Body of pancreas (tissue), 4 donors: ENCODE results near the gene MICU1. TPM values are rescaled to one million over a fixed set of nuclear protein-coding genes. Genes with fewer than 3 reads are reported as not detected.

ENCODE experiments used
- ATAC-seq: fragments of 150-250 bp; one replicate; pipeline ENCODE4 v1.9.1; 2016
- DNase-seq, 4 donors: peaks; one replicate each; pipeline ENCODE4 v3.0.0-alpha.2; 2019
- H3K27ac ChIP-seq, 4 donors: fragments of 200-600 bp; sonication (generic); 1 replicate in 3 of 4; 2 replicates in 1 of 4; pipeline versions ENCODE4 v1.5.1 to v1.6.1; 2016 to 2019; ENCODE audit warnings: mild to moderate bottlenecking in 1 of 4, mixed read lengths in 1 of 4, moderate library complexity in 1 of 4
- H3K27me3 ChIP-seq, 2 donors: fragments of 200-600 bp; sonication (generic); one replicate each; pipeline ENCODE4 v1.6.0; 2016; ENCODE audit warnings: mild to moderate bottlenecking in 1 of 2
- H3K36me3 ChIP-seq, 2 donors: fragments of 200-600 bp; sonication (generic); replicated peaks in 1 of 2; 2 replicates each; pipeline ENCODE4 v1.5.1; 2016; ENCODE audit warnings: low read depth in 2 of 2; ENCODE audit not compliant: insufficient read depth in 1 of 2
- H3K4me1 ChIP-seq: fragments of 200-600 bp; sonication (generic); one replicate; pipeline ENCODE4 v1.6.0; 2016
- H3K4me3 ChIP-seq, 2 donors: fragments of 200-600 bp; sonication (generic); 1 replicate in 1 of 2; 2 replicates in 1 of 2; pipeline ENCODE4 v1.5.1; 2016 to 2019
- H3K9me3 ChIP-seq, 3 donors: fragments of 200-600 bp; sonication (generic); 1 replicate in 2 of 3; 2 replicates in 1 of 3; pipeline ENCODE4 v1.5.1; 2016
- CTCF ChIP-seq, 7 experiments: fragments of 450-650 bp in 4 of 7; fragments of 200-600 bp in 3 of 7; sonication (generic) in 3 of 7; IDR thresholded peaks; one replicate each; pipeline ENCODE4 v1.5.1; 2016 to 2019; ENCODE audit warnings: antibody characterized with exemption in 7 of 7
- POLR2A ChIP-seq, 3 donors: fragments of 450-650 bp; IDR thresholded peaks; one replicate each; pipeline ENCODE4 v1.6.1; 2016; ENCODE audit warnings: antibody characterized with exemption in 3 of 3, mild to moderate bottlenecking in 2 of 3
- WGBS, 2 donors: methylation state at CpG; one replicate each; pipeline ENCODE4 v1.1.5; 2017; 5-methylcytosine and 5-hydroxymethylcytosine counted together
- intact Hi-C: fragments of 100-400 bp; cut with DNase I; formaldehyde crosslinking; loops from one replicate; pipeline ENCODE4 v1.15.1; 2023
- total RNA-seq, 2 donors: library from RNA; depleted of rRNA; stranded (reverse); fragments of >200 nt; gene quantifications; one replicate each; pipeline ENCODE4 v1.1.0, GENCODE V29; 2016

Gene MICU1
- total RNA-seq, 2 donors from 2014 or later = 14.0 to 23.1 TPM

GRCh38 chr10:72542396-72542815, 83.5 kb downstream of the MICU1 start:
- no peaks in the 10 kb centered on the region for H3K4me1 ChIP-seq
- H3K36me3 ChIP-seq = no peaks in the 10 kb centered on the region
- intact Hi-C loops = no loop called here
- H3K27me3 ChIP-seq = no peaks in the 10 kb centered on the region
- H3K9me3 ChIP-seq = peaks cover 0 to 11% (median 0%) of the 10 kb centered on the region in 3 donors
- no peak overlapping the region for H3K27ac ChIP-seq
- no peak overlapping the region for H3K4me3 ChIP-seq
- DNase-seq (no peak), ATAC-seq (no peak)
- TF ChIP-seq CTCF (IDR thresholded peaks at IDR 0.05) = no peak
- no peak for TF ChIP-seq POLR2A (IDR thresholded peaks at IDR 0.05)
- 97 to 98% methylated on average over 4 to 8 of the region's 8 CpGs for WGBS, 2 donors

GRCh38 chr10:72541337-72541736, 84.5 kb downstream of the MICU1 start:
- ATAC-seq (no peak), DNase-seq (no peak)
- Histone ChIP-seq H3K4me1 (no peaks in the 10 kb centered on the region), H3K4me3 (no peak overlapping the region), H3K36me3 (no peaks in the 10 kb centered on the region), H3K27ac (no peak overlapping the region), H3K27me3 (no peaks in the 10 kb centered on the region), H3K9me3 (peaks cover 0 to 11% (median 0%) of the 10 kb centered on the region in 3 donors)
- intact Hi-C loops = no loop called here
- TF ChIP-seq CTCF (IDR thresholded peaks at IDR 0.05) (no peak), POLR2A (IDR thresholded peaks at IDR 0.05) (no peak)

- Histone ChIP-seq H3K27ac (no peak overlapping the region), H3K4me3 (no peak overlapping the region), H3K27me3 (no peaks in the 10 kb centered on the region), H3K4me1 (no peaks in the 10 kb centered on the region), H3K9me3 (peaks cover 0 to 11% (median 0%) of the 10 kb centered on the region in 3 donors), H3K36me3 (no peaks in the 10 kb centered on the region)
- TF ChIP-seq CTCF (IDR thresholded peaks at IDR 0.05) = no peak
- no peak for TF ChIP-seq POLR2A (IDR thresholded peaks at IDR 0.05)
- intact Hi-C loops = no loop called here
- ATAC-seq (no peak), DNase-seq (no peak)
- 96 to 100% methylated on average over 2 of the region's 2 CpGs for WGBS, 2 donors
These were observed 85.6 kb downstream of the MICU1 start for GRCh38 chr10:72540193-72540807.

GRCh38 chr10:72539137-72539536, 86.7 kb downstream of the MICU1 start:
- H3K9me3 ChIP-seq = peaks cover 0 to 11% (median 0%) of the 10 kb centered on the region in 3 donors
- 89 to 92% methylated on average over 1 of the region's 1 CpG for WGBS, 2 donors

More at GRCh38 chr10:72539137-72539536, 86.7 kb downstream of the MICU1 start:
- Histone ChIP-seq H3K4me3 (no peak overlapping the region), H3K36me3 (no peaks in the 10 kb centered on the region), H3K4me1 (no peaks in the 10 kb centered on the region), H3K27me3 (no peaks in the 10 kb centered on the region), H3K27ac (no peak overlapping the region)
- DNase-seq = no peak
- no peak for ATAC-seq
- intact Hi-C loops = no loop called here
- TF ChIP-seq POLR2A (IDR thresholded peaks at IDR 0.05) (no peak), CTCF (IDR thresholded peaks at IDR 0.05) (no peak)
